WTC11 (cell line): ENCODE results near the gene PTPA.

Source experiments
- CBFB ChIP-seq: sonication (generic); formaldehyde crosslinking; IDR thresholded peaks from 2 replicates; pipeline ENCODE4 v1.8.1; 2022; ENCODE audit warnings: mild to moderate bottlenecking, low read depth, missing genetic modification reagents
- FOXK1 ChIP-seq: sonication (generic); formaldehyde crosslinking; IDR thresholded peaks from 2 replicates; pipeline ENCODE4 v1.8.0; 2022; ENCODE audit warnings: mild to moderate bottlenecking, moderate library complexity, missing genetic modification reagents
- TF ChIP-seq, protein P1 (sequence below): sonication (generic); formaldehyde crosslinking; IDR thresholded peaks from 2 replicates; pipeline ENCODE4 v1.8.1; 2023; ENCODE audit warnings: mild to moderate bottlenecking, missing genetic modification reagents, borderline replicate concordance

- no peak for TF ChIP-seq FOXK1 (CRISPR knock-in tag)
- TF ChIP-seq, protein P1, sequence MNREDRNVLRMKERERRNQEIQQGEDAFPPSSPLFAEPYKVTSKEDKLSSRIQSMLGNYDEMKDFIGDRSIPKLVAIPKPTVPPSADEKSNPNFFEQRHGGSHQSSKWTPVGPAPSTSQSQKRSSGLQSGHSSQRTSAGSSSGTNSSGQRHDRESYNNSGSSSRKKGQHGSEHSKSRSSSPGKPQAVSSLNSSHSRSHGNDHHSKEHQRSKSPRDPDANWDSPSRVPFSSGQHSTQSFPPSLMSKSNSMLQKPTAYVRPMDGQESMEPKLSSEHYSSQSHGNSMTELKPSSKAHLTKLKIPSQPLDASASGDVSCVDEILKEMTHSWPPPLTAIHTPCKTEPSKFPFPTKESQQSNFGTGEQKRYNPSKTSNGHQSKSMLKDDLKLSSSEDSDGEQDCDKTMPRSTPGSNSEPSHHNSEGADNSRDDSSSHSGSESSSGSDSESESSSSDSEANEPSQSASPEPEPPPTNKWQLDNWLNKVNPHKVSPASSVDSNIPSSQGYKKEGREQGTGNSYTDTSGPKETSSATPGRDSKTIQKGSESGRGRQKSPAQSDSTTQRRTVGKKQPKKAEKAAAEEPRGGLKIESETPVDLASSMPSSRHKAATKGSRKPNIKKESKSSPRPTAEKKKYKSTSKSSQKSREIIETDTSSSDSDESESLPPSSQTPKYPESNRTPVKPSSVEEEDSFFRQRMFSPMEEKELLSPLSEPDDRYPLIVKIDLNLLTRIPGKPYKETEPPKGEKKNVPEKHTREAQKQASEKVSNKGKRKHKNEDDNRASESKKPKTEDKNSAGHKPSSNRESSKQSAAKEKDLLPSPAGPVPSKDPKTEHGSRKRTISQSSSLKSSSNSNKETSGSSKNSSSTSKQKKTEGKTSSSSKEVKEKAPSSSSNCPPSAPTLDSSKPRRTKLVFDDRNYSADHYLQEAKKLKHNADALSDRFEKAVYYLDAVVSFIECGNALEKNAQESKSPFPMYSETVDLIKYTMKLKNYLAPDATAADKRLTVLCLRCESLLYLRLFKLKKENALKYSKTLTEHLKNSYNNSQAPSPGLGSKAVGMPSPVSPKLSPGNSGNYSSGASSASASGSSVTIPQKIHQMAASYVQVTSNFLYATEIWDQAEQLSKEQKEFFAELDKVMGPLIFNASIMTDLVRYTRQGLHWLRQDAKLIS (CRISPR knock-in tag): no peak
- no peak for TF ChIP-seq CBFB (CRISPR knock-in tag)
Measured at GRCh38 chr9:129191234-129191633, 80.0 kb downstream of the PTPA start.
